ENCODE results near the gene XXYLT1.

- TF ChIP-seq CTCF (IDR thresholded peaks at IDR 0.05; ENCODE audit: low read depth, low read length, poor library complexity, severe bottlenecking) (no peak), EZH2phosphoT487 (IDR thresholded peaks at IDR 0.05; ENCODE audit: borderline replicate concordance, low read length) (no peak)
Observed at GRCh38 chr3:195253923-195254432, 17.0 kb downstream of the XXYLT1 start.

Data from DOHH2 (cell line).